Endodermal cell (in vitro differentiated cells): Measurements from ENCODE around the gene RAB4A. TPM values are rescaled to one million over a fixed set of nuclear protein-coding genes. Genes with fewer than 3 reads are reported as not detected.

Experiments
- DNase-seq: peaks from one replicate; pipeline ENCODE4 v3.0.0-alpha.2; 2017
- H3K27ac ChIP-seq: 2 replicates; pipeline ENCODE4 v1.5.1; 2013; ENCODE audit warnings: mild to moderate bottlenecking, low read depth, low read length, moderate library complexity
- H3K27me3 ChIP-seq: 2 replicates; pipeline ENCODE4 v1.6.1; 2013; ENCODE audit warnings: mild to moderate bottlenecking, low read length, moderate library complexity; ENCODE audit not compliant: insufficient read depth, control insufficient read depth, poor library complexity, severe bottlenecking
- H3K36me3 ChIP-seq: 2 replicates; pipeline ENCODE4 v1.7.0; 2013; ENCODE audit warnings: mild to moderate bottlenecking, low read length, moderate library complexity; ENCODE audit not compliant: control insufficient read depth, insufficient read depth
- H3K4me1 ChIP-seq: one replicate; pipeline ENCODE4 v1.7.0; 2013; ENCODE audit warnings: low read length; ENCODE audit not compliant: control insufficient read depth, insufficient read depth
- H3K4me3 ChIP-seq: 2 replicates; pipeline ENCODE4 v1.5.1; 2013; ENCODE audit warnings: mild to moderate bottlenecking, low read length, moderate library complexity
- H3K9ac ChIP-seq: 2 replicates; pipeline ENCODE4 v1.6.1; 2013; ENCODE audit warnings: mild to moderate bottlenecking, low read length, moderate library complexity; ENCODE audit not compliant: poor library complexity, severe bottlenecking; ENCODE audit errors: extremely low read depth
- H3K9me3 ChIP-seq: 2 replicates; pipeline ENCODE4 v1.6.1; 2013; ENCODE audit warnings: mild to moderate bottlenecking, low read length, moderate library complexity; ENCODE audit not compliant: control insufficient read depth
- H3K27ac Mint-ChIP-seq: 2 replicates; pipeline ENCODE4 v1.8.0; 2020; ENCODE audit warnings: mixed read lengths
- H3K27me3 Mint-ChIP-seq: 2 replicates; pipeline ENCODE4 v1.8.0; 2021; ENCODE audit warnings: mild to moderate bottlenecking, mixed read lengths; ENCODE audit not compliant: insufficient read depth
- H3K36me3 Mint-ChIP-seq: 2 replicates; pipeline ENCODE4 v1.8.0; 2020; ENCODE audit warnings: low read depth, mixed read lengths
- H3K4me1 Mint-ChIP-seq: 2 replicates; pipeline ENCODE4 v1.8.0; 2020; ENCODE audit warnings: mixed read lengths
- H3K4me3 Mint-ChIP-seq: 2 replicates; pipeline ENCODE4 v1.8.0; 2020; ENCODE audit warnings: mild to moderate bottlenecking, moderate library complexity, mixed read lengths
- H3K9me3 Mint-ChIP-seq: 2 replicates; pipeline ENCODE4 v1.8.0; 2020; ENCODE audit warnings: mild to moderate bottlenecking, mixed read lengths
- CTCF ChIP-seq: fragments of 200-600 bp; sonication (generic); conservative IDR thresholded peaks from 2 replicates; pipeline ENCODE4 v1.5.0; 2021; ENCODE audit warnings: antibody characterized with exemption, mild to moderate bottlenecking
- WGBS, 2 experiments: methylation state at CpG; one replicate each; pipeline versions ENCODE4 v1.1.5 to v1.1.7; 2013; ENCODE audit warnings: missing lambda C conversion rate in 2 of 2, mixed read lengths in 1 of 2; ENCODE audit not compliant: insufficient coverage in 1 of 2, insufficient read length in 1 of 2; 5-methylcytosine and 5-hydroxymethylcytosine counted together
- total RNA-seq, 2 donors: library from RNA; stranded (reverse); fragmentation: NEBNext Ultra II Directional in 1 of 2; extraction: Animal tissue kit (Norgen Biotek cat#: 25700) in 1 of 2; gene quantifications; 2 replicates in 1 of 2; 3 replicates in 1 of 2; pipeline ENCODE4 v1.2.1, GENCODE V29; 2021

Gene RAB4A
- total RNA-seq, 2 donors from 2014 or later = 46.2 to 48.9 TPM

GRCh38 chr1:229336345-229336744 lies 65.4 kb downstream of the RAB4A start:
- Mint-ChIP-seq H3K9me3 (peaks cover 9% of the 10 kb centered on the region), H3K4me3 (no peak overlapping the region), H3K4me1 (peaks cover 15% of the 10 kb centered on the region), H3K27ac (no peak overlapping the region), H3K36me3 (peaks cover 16% of the 10 kb centered on the region), H3K27me3 (no peaks in the 10 kb centered on the region)
- no peaks in the 10 kb centered on the region for H3K27me3 ChIP-seq
- TF ChIP-seq CTCF = no peak
- no peak for DNase-seq
- H3K9ac ChIP-seq = no peak overlapping the region
- 91 to 100% methylated on average over 2 to 3 of the region's 3 CpGs for WGBS, 2 experiments
- peaks cover 5% of the 10 kb centered on the region for H3K9me3 ChIP-seq
- H3K4me1 ChIP-seq = no peaks in the 10 kb centered on the region
- H3K4me3 ChIP-seq = no peak overlapping the region
- no peak overlapping the region for H3K27ac ChIP-seq
- peaks cover 5% of the 10 kb centered on the region for H3K36me3 ChIP-seq

- peaks cover 5% of the 10 kb centered on the region for H3K9me3 ChIP-seq
- Mint-ChIP-seq H3K27me3 (peaks cover 11% of the 10 kb centered on the region), H3K4me1 (peaks cover 20% of the 10 kb centered on the region), H3K9me3 (peaks cover 7% of the 10 kb centered on the region), H3K36me3 (peaks cover 13% of the 10 kb centered on the region), H3K27ac (no peak overlapping the region), H3K4me3 (no peak overlapping the region)
- TF ChIP-seq CTCF = no peak
- H3K9ac ChIP-seq = no peak overlapping the region
- no peak overlapping the region for H3K27ac ChIP-seq
- DNase-seq = no peak
- no peaks in the 10 kb centered on the region for H3K4me1 ChIP-seq
- H3K36me3 ChIP-seq = peaks cover 5% of the 10 kb centered on the region
- H3K27me3 ChIP-seq = peaks cover 11% of the 10 kb centered on the region
- H3K4me3 ChIP-seq = no peak overlapping the region
- WGBS, 2 experiments = 81 to 95% methylated on average over 2 to 4 of the region's 4 CpGs
These were observed 68.2 kb downstream of the RAB4A start for GRCh38 chr1:229339086-229339485.

- Histone ChIP-seq H3K9ac (no peak overlapping the region), H3K4me3 (no peak overlapping the region), H3K36me3 (peaks cover 5% of the 10 kb centered on the region), H3K9me3 (peaks cover 4% of the 10 kb centered on the region), H3K4me1 (no peaks in the 10 kb centered on the region), H3K27me3 (peaks cover 16% of the 10 kb centered on the region), H3K27ac (no peak overlapping the region)
- no peak for TF ChIP-seq CTCF
- no peak overlapping the region for H3K27ac Mint-ChIP-seq
- peaks cover 20% of the 10 kb centered on the region for H3K4me1 Mint-ChIP-seq
- H3K27me3 Mint-ChIP-seq = peaks cover 15% of the 10 kb centered on the region
- no peak for DNase-seq
- H3K36me3 Mint-ChIP-seq = peaks cover 9% of the 10 kb centered on the region
- H3K9me3 Mint-ChIP-seq = peaks cover 5% of the 10 kb centered on the region
- WGBS, 2 experiments = 89 to 100% methylated on average over 2 to 3 of the region's 3 CpGs
- no peak overlapping the region for H3K4me3 Mint-ChIP-seq
These were observed 68.6 kb downstream of the RAB4A start for GRCh38 chr1:229339520-229339919.
